NOMO-1 (cell line): ENCODE data around the gene CAPN10.
A peak's percentile ranks its signal among the peaks of the same experiment; 100 is the strongest.

Source experiments
- DNase-seq, 2 experiments: peaks; one replicate each; lab custom pipeline; 2025; ENCODE audit not compliant: unreplicated experiment in 2 of 2; lab: John Stamatoyannopoulos, UW

The CAPN10 gene

DNA sequence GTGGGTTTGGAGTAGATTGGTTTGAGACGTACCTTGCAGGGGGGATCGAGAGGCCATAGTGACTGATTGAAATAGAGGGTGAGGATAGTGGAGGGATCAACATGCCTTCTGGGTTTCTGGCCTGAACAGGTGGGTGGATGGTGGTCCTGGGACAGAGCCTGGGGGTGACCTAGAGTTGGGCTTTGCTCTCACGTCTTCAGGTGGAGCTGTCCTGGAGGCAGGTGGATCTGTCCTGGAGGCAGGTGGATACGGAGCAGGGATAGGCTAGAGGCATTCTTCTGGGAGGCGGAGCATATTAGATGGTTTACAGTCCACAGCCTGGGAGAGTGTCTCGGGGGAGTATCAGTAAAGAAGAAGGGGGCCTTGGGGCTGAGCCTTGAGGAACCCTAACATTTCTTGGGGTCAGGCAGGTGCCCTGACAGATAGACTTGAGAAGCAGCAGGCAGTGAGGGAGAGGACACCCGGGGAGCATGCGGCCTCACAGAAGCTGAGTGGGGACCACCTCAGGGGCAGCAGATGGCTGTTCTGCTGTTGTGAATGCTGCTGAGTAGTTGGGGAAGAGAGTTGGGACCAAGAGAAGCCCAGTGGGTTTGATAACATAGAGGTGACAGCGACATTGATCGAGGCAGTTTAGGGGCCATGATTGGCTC is 1.6 kb downstream of the CAPN10 start:
- no peak for DNase-seq

DNA sequence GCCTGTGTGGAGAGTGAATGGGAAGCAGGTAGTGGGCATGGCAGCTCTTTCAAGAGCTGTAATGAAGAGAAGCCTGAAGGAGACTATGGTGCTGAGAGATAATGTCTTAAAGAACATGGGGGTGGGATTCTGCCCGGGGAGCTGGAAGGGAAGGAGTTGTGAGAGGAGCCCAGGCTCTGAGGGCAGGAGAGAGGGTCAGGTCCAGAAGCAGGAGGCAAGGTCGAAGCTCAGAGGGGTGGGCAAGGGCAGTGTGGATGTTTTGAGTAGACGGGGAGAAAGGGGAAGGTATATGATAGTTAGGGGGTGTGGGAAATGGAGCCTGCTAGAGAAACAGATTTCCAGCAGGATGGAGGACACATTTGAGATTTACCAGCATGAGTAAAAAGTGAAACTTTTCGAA is 2.1 kb downstream of the CAPN10 start:
- no peak for DNase-seq

DNA sequence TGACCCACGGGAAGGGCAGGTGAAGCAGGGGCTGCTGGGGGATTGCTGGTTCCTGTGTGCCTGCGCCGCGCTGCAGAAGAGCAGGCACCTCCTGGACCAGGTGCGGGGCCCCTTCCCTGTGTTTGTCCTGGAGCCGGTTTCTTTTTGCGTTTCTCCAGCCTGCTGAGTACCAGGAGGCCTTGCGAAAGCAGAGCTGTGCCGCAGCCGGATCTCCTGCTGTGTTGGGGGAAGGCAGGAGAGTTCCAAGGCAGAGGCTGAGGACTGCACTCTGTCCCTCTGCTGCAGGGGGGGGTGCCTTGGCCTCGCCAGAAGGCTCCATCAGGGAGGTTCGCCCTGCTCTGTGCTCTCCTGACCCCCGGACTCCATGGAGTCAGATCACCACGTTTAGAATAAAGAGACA is 2.8 kb downstream of the CAPN10 start:
- no peak for DNase-seq

DNA sequence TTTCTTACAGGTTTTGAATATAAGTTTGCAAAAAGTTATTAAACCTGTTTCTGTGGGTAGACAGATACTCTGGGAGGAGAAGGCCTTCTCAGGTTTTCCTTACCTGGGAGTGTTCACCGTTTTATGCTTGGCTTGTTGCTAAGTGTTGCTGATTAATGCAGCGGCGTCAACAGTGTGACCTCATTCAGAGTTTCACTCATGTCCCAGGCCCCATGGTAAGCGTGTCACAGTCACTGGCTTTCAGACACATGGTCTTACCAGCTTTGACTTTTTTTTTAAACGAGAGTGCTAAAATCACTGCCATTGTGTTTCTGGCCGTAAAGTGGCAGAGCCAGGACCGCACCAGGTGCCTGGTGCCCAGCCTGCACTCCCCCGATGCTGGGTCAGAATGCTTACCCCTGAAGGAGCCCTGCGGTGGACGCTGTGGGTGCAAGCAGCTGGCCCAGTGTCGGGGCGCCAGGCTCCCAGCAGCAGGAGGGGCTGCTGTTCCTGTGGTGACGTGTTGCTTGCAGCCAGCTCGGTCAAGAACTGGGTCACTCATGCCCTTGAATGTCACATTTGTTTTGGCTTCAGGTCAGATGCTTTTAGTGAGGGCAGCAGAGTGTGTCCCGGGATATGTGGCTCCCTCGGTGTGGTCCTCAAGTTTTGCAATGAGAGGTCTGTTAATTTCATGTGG is 3.5 kb downstream of the CAPN10 start:
- DNase-seq: no peak

DNA sequence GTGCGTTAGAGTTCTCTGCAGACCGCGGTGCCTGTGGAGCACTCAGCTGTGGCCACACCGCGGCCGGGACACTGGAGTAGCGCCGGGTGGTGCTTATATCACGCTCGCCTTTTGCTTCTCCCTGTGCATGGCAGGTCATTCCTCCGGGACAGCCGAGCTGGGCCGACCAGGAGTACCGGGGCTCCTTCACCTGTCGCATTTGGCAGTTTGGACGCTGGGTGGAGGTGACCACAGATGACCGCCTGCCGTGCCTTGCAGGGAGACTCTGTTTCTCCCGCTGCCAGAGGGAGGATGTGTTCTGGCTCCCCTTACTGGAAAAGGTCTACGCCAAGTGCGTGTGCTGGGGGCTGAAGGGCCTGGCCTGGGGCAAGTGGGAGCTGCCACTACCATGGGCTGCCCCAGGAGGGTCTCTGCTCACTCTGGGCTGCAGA is 4.2 kb downstream of the CAPN10 start:
- DNase-seq: no peak

DNA sequence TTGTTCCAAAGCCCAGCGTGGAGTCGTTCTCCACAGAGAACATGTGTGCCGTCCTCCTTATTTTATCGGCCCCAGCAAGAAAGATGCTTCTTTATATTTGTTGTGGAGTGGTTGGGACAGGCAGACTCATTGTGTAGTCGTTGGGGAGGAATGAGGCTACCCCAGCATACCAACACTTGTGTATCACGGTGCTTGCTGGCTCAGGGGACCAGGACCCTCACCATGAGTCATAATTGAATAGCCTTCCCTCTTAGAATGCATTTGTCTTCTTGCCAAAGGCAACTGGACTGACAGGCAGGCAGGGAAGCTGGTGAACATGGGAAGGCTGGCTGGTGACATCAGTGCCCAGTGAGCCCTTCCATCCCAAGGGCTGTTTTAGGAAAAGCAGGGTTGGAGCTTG is 4.7 kb downstream of the CAPN10 start:
- DNase-seq: no peak

DNA sequence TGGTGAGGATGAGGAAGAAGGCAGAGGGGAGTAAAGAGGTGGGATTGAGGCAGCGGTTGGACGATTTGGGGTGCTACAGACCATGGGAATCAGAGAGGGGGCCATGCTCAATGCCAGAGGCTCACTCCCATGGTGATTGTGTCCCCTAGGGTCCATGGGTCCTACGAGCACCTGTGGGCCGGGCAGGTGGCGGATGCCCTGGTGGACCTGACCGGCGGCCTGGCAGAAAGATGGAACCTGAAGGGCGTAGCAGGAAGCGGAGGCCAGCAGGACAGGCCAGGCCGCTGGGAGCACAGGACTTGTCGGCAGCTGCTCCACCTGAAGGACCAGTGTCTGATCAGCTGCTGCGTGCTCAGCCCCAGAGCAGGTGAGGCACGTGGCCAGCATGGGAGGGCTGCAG is 5.2 kb downstream of the CAPN10 start:
- DNase-seq: no peak

DNA sequence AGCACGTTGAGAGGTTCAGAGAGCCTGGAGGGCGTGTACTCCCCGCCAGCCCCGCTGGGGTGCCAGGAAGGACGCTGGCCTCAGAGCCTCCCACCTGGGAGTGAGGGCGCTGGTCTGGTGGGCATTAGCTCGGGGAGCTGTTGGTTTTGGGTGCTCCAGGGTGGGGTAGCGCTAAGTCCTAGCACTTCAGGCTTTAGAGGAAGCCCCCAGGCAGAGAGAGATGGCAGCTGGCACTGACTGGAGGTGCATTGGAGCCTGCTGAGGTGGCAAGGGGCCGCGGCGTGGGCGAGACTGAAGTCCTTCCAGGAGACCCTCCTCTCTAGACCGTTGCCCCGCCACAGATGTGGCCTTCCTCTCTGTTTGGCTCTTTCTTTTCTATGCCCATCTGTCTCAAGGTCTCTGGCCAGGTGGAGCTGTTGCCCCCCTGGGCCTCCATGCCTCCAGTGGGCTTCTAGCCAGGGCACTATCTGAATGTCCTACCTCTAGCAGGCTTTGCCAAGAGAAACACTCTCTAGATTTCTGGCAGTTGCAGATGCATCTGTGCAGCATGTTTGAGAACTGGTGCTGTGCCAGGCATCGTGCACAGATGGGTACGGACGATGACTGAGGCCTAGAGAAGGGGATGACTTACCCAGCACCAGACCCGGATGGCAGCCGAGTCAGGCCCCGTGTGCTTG is 6.6 kb downstream of the CAPN10 start:
- DNase-seq: no peak

DNA sequence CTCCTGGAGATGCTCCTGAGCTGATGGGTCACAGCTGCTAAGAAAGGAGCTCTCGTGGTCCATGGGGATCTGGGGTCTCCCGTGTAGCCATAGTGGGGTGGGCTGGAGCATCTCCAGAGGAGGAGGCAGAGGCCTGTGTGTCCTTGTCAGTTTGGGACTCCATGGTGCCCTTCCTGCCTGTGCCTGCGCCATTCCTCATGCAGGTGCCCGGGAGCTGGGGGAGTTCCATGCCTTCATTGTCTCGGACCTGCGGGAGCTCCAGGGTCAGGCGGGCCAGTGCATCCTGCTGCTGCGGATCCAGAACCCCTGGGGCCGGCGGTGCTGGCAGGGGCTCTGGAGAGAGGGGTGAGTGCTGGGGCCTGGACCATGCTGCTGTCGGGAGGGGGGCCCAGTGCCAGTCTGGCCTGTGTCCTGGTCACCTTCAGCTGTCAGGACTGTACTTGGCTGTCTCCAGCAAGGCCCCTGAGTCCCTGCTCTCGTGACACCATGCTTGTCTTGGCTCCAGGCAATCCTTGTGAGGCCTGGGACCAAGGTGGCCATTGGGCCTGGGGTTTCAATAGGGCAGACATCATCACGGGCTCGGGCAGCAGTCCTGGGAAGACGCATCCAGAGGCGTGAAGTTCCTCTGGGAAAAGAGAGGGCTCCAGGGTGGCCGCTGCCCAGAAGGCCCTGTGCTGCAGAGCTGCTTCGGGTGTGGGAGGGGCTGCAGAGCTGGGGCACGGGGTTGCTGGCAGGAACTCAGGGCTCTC is 7.3 kb downstream of the CAPN10 start:
- DNase-seq: no peak

DNA sequence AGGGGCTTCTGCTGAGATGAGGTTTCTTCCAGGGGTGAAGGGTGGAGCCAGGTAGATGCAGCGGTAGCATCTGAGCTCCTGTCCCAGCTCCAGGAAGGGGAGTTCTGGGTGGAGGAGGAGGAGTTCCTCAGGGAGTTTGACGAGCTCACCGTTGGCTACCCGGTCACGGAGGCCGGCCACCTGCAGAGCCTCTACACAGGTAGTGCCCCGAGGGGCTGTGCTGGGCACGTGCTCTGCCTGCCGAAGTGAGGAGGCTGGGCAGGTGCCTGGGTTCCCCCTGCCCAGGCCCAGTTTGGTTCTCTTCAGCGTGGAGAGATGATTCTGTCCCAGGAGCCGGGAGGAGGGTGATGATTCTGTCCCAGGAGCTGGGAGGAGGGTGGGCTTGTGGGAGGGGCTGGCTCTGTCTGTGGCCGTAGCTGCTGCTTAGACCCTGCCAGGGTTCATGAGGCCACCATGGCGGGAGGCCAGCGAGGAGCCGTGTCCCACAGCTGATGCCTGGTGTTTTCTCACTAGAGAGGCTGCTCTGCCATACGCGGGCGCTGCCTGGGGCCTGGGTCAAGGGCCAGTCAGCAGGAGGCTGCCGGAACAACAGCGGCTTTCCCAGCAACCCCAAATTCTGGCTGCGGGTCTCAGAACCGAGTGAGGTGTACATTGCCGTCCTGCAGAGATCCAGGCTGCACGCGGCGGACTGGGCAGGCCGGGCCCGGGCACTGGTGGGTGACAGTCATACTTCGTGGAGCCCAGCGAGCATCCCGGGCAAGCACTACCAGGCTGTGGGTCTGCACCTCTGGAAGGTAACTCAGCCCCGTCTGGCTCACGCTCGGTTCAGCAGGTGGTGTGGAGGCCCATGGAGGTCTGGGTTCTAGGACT is 8.2 kb downstream of the CAPN10 start:
- no peak for DNase-seq

DNA sequence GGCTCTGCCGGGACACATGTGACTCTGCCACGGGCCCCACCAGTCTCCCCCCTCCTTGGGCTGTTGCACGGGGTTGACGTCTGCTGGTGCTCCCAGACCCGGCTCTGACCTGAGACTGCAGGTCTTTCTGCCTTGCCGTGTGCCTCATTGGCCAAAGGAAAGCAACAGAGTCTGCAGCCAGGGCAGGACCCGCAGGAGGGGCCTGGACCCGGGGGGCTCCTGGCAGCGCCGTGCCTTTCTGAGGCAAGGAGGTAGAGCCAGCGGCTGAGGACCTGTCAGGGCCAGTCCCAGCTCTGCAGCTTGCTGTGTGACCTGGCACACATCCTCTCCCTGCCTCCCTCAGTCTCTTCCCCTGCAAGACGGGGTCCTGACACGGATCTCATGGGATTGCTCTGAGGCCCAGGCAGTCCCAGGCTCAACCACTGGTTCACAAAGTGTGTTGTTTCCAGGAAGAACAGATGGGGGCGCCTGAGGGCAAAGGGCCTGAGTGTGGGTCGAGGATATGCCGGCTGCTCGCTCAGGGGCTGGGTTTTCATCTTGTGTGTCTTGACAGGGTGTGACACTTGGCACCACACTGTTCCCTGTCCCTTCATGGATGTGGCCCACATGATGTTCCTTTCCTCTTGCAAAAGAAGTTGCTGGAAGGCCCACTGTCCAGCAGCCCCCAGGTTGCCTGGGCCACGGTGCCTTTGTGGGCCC is 9.0 kb downstream of the CAPN10 start:
- peak; percentile 31 to 57 for DNase-seq

DNA sequence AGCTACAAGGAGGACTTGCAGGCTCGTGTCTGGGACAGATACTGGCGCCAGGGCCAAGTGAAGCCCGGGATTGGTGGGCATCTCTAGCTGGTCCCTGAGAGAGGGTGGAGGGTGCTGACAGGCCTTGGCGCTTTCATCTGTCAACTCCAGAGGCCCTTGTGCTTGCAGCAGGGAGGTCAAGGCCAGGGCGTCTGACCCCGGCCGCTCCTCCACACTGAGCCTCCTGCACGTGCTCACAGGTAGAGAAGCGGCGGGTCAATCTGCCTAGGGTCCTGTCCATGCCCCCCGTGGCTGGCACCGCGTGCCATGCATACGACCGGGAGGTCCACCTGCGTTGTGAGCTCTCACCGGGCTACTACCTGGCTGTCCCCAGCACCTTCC is 9.5 kb downstream of the CAPN10 start:
- DNase-seq: no peak

DNA sequence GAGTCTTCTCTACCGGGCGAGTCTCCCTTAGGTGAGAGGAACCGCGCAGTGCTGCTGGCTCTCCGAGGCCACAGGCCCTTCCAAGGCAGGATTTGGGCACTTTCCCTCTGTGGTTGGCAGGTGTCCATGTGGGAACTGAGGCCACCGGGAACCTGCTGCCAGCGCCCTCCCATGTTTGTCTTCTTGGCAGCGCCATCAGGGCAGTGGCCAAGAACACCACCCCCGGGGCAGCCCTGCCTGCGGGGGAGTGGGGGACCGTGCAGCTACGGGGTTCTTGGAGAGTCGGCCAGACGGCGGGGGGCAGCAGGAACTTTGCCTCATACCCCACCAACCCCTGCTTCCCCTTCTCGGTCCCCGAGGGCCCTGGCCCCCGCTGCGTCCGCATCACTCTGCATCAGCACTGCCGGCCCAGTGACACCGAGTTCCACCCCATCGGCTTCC is 10.0 kb downstream of the CAPN10 start:
- DNase-seq: no peak

DNA sequence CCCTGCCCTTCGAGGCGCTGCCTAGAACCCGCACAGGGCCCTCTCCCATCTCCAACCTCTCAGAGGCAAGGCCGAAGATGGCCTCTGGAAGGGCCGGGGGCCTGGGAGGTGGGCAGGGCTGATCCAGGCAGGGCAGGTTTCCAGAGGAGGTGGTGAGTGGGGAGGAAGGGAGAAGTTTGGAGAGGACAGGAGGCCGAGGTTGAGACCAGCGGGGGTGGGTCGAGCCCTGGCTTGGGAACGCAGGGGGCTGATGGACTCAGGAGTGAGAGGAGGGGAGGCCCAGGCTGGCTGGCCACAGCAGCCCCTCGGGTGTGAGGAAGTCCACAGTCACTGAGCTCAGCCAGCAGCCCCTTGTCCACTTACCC is 10.5 kb downstream of the CAPN10 start:
- no peak for DNase-seq

DNA sequence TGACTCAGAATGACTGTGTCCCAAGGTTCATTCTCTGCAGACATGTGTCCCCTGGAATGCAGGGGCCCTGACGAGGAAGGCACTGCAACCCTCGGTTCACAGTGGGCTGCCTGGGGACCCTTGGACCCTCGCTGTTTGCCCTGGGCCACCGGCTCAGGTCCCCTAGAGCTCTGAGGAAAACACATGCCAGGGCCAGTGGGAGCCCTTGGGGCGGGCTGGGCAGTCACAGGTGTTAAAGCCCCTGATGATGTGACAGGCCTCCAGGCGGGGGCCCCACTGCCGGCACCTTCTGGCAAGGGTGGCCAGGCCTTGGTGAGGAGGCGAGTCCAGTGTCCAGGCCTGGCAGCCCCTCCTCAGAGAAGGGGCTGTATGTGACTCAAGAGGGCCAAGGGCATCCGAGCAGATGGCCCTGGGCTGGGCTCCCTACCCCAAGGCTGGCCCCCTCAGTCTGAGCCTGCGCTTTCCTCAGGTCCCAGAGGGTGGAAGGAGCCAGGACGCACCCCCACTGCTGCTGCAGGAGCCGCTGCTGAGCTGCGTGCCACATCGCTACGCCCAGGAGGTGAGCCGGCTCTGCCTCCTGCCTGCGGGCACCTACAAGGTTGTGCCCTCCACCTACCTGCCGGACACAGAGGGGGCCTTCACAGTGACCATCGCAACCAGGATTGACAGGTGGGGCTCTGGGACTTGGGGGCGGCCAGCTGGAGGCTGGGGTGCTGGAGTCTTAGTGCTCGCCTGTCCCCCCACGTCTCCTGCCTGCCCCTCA is 11.1 kb downstream of the CAPN10 start:
- no peak for DNase-seq

DNA sequence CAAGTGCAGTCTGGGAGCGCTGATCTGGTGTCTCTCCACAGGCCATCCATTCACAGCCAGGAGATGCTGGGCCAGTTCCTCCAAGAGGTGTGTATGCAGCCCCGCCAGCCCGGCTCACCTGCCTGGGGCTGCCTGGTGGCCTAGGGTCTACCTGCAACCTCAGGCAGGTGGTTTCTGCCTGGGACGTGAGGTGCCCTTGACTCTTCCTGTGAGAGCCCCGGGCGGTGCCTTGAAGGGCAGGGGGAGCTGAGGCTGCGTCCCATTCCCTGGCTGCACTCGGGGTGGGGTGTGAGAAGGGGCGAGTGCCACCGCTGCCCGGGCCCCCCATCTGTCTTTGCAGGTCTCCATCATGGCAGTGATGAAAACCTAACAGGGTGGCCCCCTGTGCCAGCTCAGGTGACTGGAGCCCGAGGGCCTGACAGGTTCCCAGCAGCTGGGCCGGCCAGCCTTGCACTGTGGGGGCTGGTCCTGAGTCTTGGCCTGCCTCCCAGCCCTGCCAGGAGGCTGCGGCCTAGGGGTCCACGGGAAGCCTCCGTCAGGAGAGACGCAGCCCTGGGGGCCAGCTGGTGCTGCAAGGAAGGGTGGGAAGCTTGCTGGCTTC is 11.9 kb downstream of the CAPN10 start:
- no peak for DNase-seq

DNA sequence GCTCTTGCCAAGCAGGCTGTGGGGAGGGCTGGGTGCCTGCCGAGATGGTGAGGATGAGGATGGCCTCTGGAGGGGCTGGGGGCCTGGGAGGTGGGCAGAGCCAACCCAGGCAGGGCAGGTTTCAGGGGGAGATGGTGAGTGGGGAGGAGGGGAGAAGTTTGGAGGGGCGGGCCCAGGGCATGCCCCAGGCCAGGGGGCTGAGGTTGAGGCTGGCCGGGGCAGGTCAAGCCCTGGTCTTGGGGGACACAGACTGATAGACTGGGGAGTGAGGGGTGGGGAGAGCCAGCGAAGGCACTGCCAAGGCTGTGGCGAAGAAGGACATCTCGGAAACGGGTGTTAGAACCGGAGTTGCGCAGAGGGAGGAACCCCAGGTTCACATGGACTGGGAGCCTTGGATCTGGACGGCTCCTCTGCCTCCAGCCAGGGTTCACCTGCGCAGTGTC is 12.6 kb downstream of the CAPN10 start:
- DNase-seq: no peak

DNA sequence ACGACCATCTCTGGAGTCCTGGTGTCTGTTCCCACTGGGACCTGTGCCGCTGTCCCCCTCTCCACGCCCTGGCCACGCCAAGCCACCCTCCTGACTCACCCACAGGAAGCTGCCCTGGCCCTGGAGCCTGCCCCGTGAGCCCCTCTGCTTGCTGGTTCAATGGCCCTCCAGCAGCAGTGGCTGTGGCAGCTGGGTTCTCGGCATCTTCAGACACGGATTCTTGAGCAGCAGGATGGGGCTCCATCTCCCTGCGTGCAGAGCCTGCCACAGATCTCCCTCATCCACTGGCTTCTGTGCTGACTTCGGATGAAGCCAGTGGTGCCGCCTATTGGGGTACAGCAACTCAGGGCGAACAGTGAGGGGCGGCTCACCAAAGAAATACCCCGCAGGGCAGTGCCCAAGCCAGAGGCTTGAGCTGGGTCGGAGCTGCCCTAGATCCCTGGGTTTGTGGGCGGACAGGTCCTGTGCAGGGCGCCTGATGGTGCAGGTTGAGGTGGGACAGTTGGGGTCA is 14.0 kb downstream of the CAPN10 start:
- no peak for DNase-seq
